Effector memory CD4-positive, alpha-beta T cell (primary cell): ENCODE data around the gene DERA.
A peak's percentile ranks its signal among the peaks of the same experiment; 100 is the strongest.
"Not testable (repeated sequence)": the region's sequence is repeated elsewhere in the genome, so short reads cannot be mapped to it uniquely, and the experiment has no call there.

Experiments used
- DNase-seq, 3 donors: peaks; one replicate each; pipeline ENCODE4 v3.0.0-alpha.2; 2020
- H3K27ac ChIP-seq: 2 replicates; pipeline ENCODE4 v1.7.0; 2013; ENCODE audit warnings: mild to moderate bottlenecking, low read length, moderate library complexity; ENCODE audit not compliant: insufficient read depth, poor library complexity, severe bottlenecking
- H3K27me3 ChIP-seq: replicated peaks from 2 replicates; pipeline ENCODE4 v1.7.0; 2013; ENCODE audit warnings: mild to moderate bottlenecking, low read length; ENCODE audit not compliant: insufficient read depth, control insufficient read depth, poor library complexity, severe bottlenecking
- H3K36me3 ChIP-seq: 2 replicates; pipeline ENCODE4 v1.7.0; 2013; ENCODE audit warnings: mild to moderate bottlenecking, low read length, moderate library complexity; ENCODE audit not compliant: control insufficient read depth, insufficient read depth
- H3K4me1 ChIP-seq: 2 replicates; pipeline ENCODE4 v1.7.0; 2013; ENCODE audit warnings: low read length, mild to moderate bottlenecking; ENCODE audit not compliant: control insufficient read depth, insufficient read depth, poor library complexity, severe bottlenecking
- H3K4me3 ChIP-seq: 2 replicates; pipeline ENCODE4 v1.7.0; 2013; ENCODE audit warnings: low read length, low read depth, mild to moderate bottlenecking; ENCODE audit not compliant: insufficient read depth, poor library complexity, severe bottlenecking
- H3K9me3 ChIP-seq: 2 replicates; pipeline ENCODE4 v1.7.0; 2013; ENCODE audit warnings: mild to moderate bottlenecking, low read length, moderate library complexity; ENCODE audit not compliant: control insufficient read depth
- total RNA-seq, 3 donors: gene quantifications; one replicate each; lab custom pipeline; 2026; lab: John Stamatoyannopoulos, UW

The DERA gene
- total RNA-seq: 7.2 to 9.3 (median 9.2) reads per million in 3 donors

GRCh38 chr12:15910864-15911721 lies at the start of gene DERA:
DERA (plus strand) TSS chr12:15911332; CDS start chr12:15911384, 52 bp downstream.
- peak; percentile 32 to 48 (median 45) for DNase-seq
- H3K4me3 ChIP-seq: peak within 1 kb of the TSS; percentile 86
- H3K36me3 ChIP-seq: no peaks in the 10 kb centered on the region
- no peaks in the 10 kb centered on the region for H3K9me3 ChIP-seq
- H3K27ac ChIP-seq: peak within 1 kb of the TSS; percentile 72
- no peaks in the 10 kb centered on the region for H3K4me1 ChIP-seq
- no peaks in the 10 kb centered on the region for H3K27me3 ChIP-seq

- DNase-seq: no peak
Measured at GRCh38 chr12:15861404-15861803, 49.7 kb upstream of the DERA start.

GRCh38 chr12:15862840-15863239 lies 48.3 kb upstream of the DERA start:
- Histone ChIP-seq H3K36me3 (no peaks in the 10 kb centered on the region), H3K4me1 (no peaks in the 10 kb centered on the region), H3K27me3 (no peaks in the 10 kb centered on the region), H3K27ac (no peak overlapping the region), H3K4me3 (no peak overlapping the region), H3K9me3 (no peaks in the 10 kb centered on the region)
- DNase-seq: no peak

More at GRCh38 chr12:15861404-15861803, 49.7 kb upstream of the DERA start:
- no peaks in the 10 kb centered on the region for H3K27me3 ChIP-seq
- no peak overlapping the region for H3K27ac ChIP-seq
- H3K9me3 ChIP-seq: no peaks in the 10 kb centered on the region
- H3K4me3 ChIP-seq: no peak overlapping the region
- H3K4me1 ChIP-seq: no peaks in the 10 kb centered on the region
- no peaks in the 10 kb centered on the region for H3K36me3 ChIP-seq

GRCh38 chr12:15863372-15863771 lies 47.8 kb upstream of the DERA start:
- Histone ChIP-seq H3K4me3 (no peak overlapping the region), H3K27me3 (no peaks in the 10 kb centered on the region), H3K4me1 (no peaks in the 10 kb centered on the region), H3K36me3 (no peaks in the 10 kb centered on the region), H3K27ac (no peak overlapping the region), H3K9me3 (no peaks in the 10 kb centered on the region)
- DNase-seq: no peak

- H3K4me3 ChIP-seq: no peak overlapping the region
- H3K9me3 ChIP-seq: no peaks in the 10 kb centered on the region
- H3K36me3 ChIP-seq: no peaks in the 10 kb centered on the region
- H3K4me1 ChIP-seq: no peaks in the 10 kb centered on the region
- H3K27ac ChIP-seq: no peak overlapping the region
- DNase-seq: no peak
- H3K27me3 ChIP-seq: no peaks in the 10 kb centered on the region
Measured at GRCh38 chr12:15863984-15864383, 47.1 kb upstream of the DERA start.

- no peak overlapping the region for H3K4me3 ChIP-seq
- no peak for DNase-seq
- H3K27me3 ChIP-seq: no peaks in the 10 kb centered on the region
- H3K9me3 ChIP-seq: no peaks in the 10 kb centered on the region
- H3K36me3 ChIP-seq: no peaks in the 10 kb centered on the region
- no peak overlapping the region for H3K27ac ChIP-seq
- no peaks in the 10 kb centered on the region for H3K4me1 ChIP-seq
Measured at GRCh38 chr12:15868186-15868585, 42.9 kb upstream of the DERA start.

GRCh38 chr12:15873556-15873955 lies 37.6 kb upstream of the DERA start:
- H3K4me1 ChIP-seq: no peaks in the 10 kb centered on the region
- H3K27ac ChIP-seq: no peak overlapping the region
- H3K27me3 ChIP-seq: no peaks in the 10 kb centered on the region
- no peak overlapping the region for H3K4me3 ChIP-seq
- DNase-seq: no peak
- H3K9me3 ChIP-seq: no peaks in the 10 kb centered on the region
- no peaks in the 10 kb centered on the region for H3K36me3 ChIP-seq

- H3K4me1 ChIP-seq, H3K27me3 ChIP-seq, H3K27ac ChIP-seq, H3K9me3 ChIP-seq, H3K36me3 ChIP-seq, DNase-seq, H3K4me3 ChIP-seq: not testable (repeated sequence)
Measured at GRCh38 chr12:15874556-15875145, 36.5 kb upstream of the DERA start.

- H3K27ac ChIP-seq: no peak overlapping the region
- no peaks in the 10 kb centered on the region for H3K27me3 ChIP-seq
- no peaks in the 10 kb centered on the region for H3K4me1 ChIP-seq
- no peak overlapping the region for H3K4me3 ChIP-seq
- no peaks in the 10 kb centered on the region for H3K9me3 ChIP-seq
- no peak for DNase-seq
- no peaks in the 10 kb centered on the region for H3K36me3 ChIP-seq
Measured at GRCh38 chr12:15875863-15876262, 35.3 kb upstream of the DERA start.

- H3K36me3 ChIP-seq: no peaks in the 10 kb centered on the region
- no peak overlapping the region for H3K27ac ChIP-seq
- peaks cover 16% of the 10 kb centered on the region for H3K4me1 ChIP-seq
- H3K27me3 ChIP-seq: no peaks in the 10 kb centered on the region
- H3K9me3 ChIP-seq: no peaks in the 10 kb centered on the region
- no peak for DNase-seq
- no peak overlapping the region for H3K4me3 ChIP-seq
Measured at GRCh38 chr12:15879413-15879812, 31.7 kb upstream of the DERA start.
